Esophagus muscularis mucosa (tissue), 4 donors: ENCODE measurements around the gene ESR2. TPM values are rescaled to one million over a fixed set of nuclear protein-coding genes. Genes with fewer than 3 reads are reported as not detected.

Source experiments
- DNase-seq: peaks from one replicate; pipeline ENCODE4 v3.0.0-alpha.2; 2017; ENCODE audit errors: extremely low spot score
- H3K27ac ChIP-seq, 4 donors: fragments of 200-600 bp; sonication (generic); replicated peaks in 1 of 4; 1 replicate in 3 of 4; 2 replicates in 1 of 4; pipeline ENCODE4 v1.5.1; 2016 to 2019; ENCODE audit warnings: mild to moderate bottlenecking in 1 of 4
- H3K27me3 ChIP-seq, 4 donors: fragments of 200-600 bp; sonication (generic); one replicate each; pipeline versions ENCODE4 v1.5.1 to v1.6.0; 2016 to 2019
- H3K36me3 ChIP-seq, 4 donors: fragments of 200-600 bp; sonication (generic); one replicate each; pipeline ENCODE4 v1.5.1; 2016 to 2019
- H3K4me1 ChIP-seq, 4 donors: fragments of 200-600 bp; sonication (generic); one replicate each; pipeline ENCODE4 v1.5.1; 2016 to 2019
- H3K4me3 ChIP-seq, 4 donors: fragments of 200-600 bp; sonication (generic); 1 replicate in 2 of 4; 2 replicates in 2 of 4; pipeline ENCODE4 v1.5.1; 2016 to 2019; ENCODE audit warnings: mild to moderate bottlenecking in 4 of 4, moderate library complexity in 1 of 4
- H3K9me3 ChIP-seq, 4 donors: fragments of 200-600 bp; sonication (generic); 1 replicate in 3 of 4; 2 replicates in 1 of 4; pipeline ENCODE4 v1.5.1; 2016 to 2019
- CTCF ChIP-seq, 3 experiments: fragments of 200-600 bp in 2 of 3; fragments of 450-650 bp in 1 of 3; sonication (generic) in 2 of 3; IDR thresholded peaks; one replicate each; pipeline ENCODE4 v1.5.1; 2017 to 2019; ENCODE audit warnings: antibody characterized with exemption in 3 of 3, mild to moderate bottlenecking in 2 of 3, moderate library complexity in 1 of 3
- EP300 ChIP-seq: sonication (generic); formaldehyde crosslinking; IDR thresholded peaks from one replicate; pipeline ENCODE4 v1.6.1; 2017; ENCODE audit warnings: antibody characterized with exemption
- POLR2A ChIP-seq: fragments of 450-650 bp; IDR thresholded peaks from one replicate; pipeline ENCODE4 v1.6.1; 2017; ENCODE audit warnings: antibody characterized with exemption, moderate library complexity, mild to moderate bottlenecking, low read depth
- POLR2AphosphoS5 ChIP-seq, 2 donors: sonication (generic); formaldehyde crosslinking; IDR thresholded peaks; one replicate each; pipeline ENCODE4 v1.6.1; 2017; ENCODE audit warnings: antibody characterized with exemption in 2 of 2
- WGBS: methylation state at CpG from one replicate; pipeline ENCODE4 v1.1.5; 2018; 5-methylcytosine and 5-hydroxymethylcytosine counted together
- intact Hi-C: fragments of 100-400 bp; cut with DNase I; formaldehyde crosslinking; loops from one replicate; pipeline ENCODE4 v1.15.1; 2023
- total RNA-seq, 4 donors: library from RNA; depleted of rRNA; stranded (reverse); fragments of >200 nt; gene quantifications; one replicate each; pipeline versions ENCODE4 v1.1.0 to v1.2.1, GENCODE V29; 2016

ESR2 gene
- total RNA-seq, 4 donors from 2014 or later, result 0.29 to 0.83 (median 0.42) TPM; not detected in 1

GRCh38 chr14:64178814-64179213, 115.4 kb downstream of the ESR2 start:
- DNase-seq, result no peak
- Histone ChIP-seq H3K27ac (no peak overlapping the region), H3K4me3 (no peak overlapping the region), H3K27me3 (no peaks in the 10 kb centered on the region), H3K4me1 (no peaks in the 10 kb centered on the region), H3K36me3 (peaks cover 13 to 75% (median 33%) of the 10 kb centered on the region in 4 donors), H3K9me3 (no peaks in the 10 kb centered on the region)
- WGBS, result 76% methylated on average over 3 of the region's 3 CpGs
- intact Hi-C loops, result no loop called here
- no peak for TF ChIP-seq CTCF (IDR thresholded peaks at IDR 0.05)
- TF ChIP-seq POLR2A, result no peak
- TF ChIP-seq EP300, result no peak
- no peak for TF ChIP-seq POLR2AphosphoS5 (IDR thresholded peaks at IDR 0.05)

DNA sequence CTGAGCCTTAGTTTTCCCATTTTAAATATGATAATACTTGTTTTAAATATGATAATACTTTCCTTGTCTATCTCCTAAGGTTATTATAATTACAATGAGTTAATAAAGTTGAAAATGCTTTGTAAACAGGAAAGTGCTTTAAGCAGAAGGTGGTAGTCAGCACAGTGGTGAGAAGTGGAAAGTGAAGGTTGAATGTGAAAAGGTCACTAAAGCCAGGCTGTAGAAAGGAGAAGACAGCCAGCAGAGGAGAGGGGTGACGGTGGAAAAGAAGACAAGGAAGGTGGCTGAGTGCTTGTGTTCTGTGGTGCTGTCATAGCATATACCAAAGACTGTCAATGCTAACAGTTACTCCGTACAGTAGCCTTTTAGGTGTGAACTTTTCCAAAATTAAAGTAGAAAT, 117.8 kb downstream of the ESR2 start:
- no peak for DNase-seq
- no peak overlapping the region for H3K27ac ChIP-seq
- no peak overlapping the region for H3K4me3 ChIP-seq
- peaks cover 13 to 83% (median 46%) of the 10 kb centered on the region in 4 donors for H3K36me3 ChIP-seq
- WGBS, result 94% methylated on average over 2 of the region's 2 CpGs
- no peaks in the 10 kb centered on the region for H3K27me3 ChIP-seq
- intact Hi-C loops, result no loop called here
- no peaks in the 10 kb centered on the region for H3K4me1 ChIP-seq
- H3K9me3 ChIP-seq, result no peaks in the 10 kb centered on the region
- TF ChIP-seq POLR2AphosphoS5 (IDR thresholded peaks at IDR 0.05), result no peak
- no peak for TF ChIP-seq EP300
- TF ChIP-seq POLR2A, result no peak
- TF ChIP-seq CTCF (IDR thresholded peaks at IDR 0.05), result no peak

- no peak for TF ChIP-seq EP300
- TF ChIP-seq POLR2A, result no peak
- TF ChIP-seq POLR2AphosphoS5 (IDR thresholded peaks at IDR 0.05), result no peak
- peaks cover 13 to 86% (median 55%) of the 10 kb centered on the region in 4 donors for H3K36me3 ChIP-seq
- WGBS, result 95% methylated on average over 2 of the region's 2 CpGs
- H3K9me3 ChIP-seq, result no peaks in the 10 kb centered on the region
- H3K4me3 ChIP-seq, result no peak overlapping the region
- DNase-seq, result no peak
- intact Hi-C loops, result no loop called here
- H3K27ac ChIP-seq, result no peak overlapping the region
- H3K27me3 ChIP-seq, result no peaks in the 10 kb centered on the region
- H3K4me1 ChIP-seq, result no peaks in the 10 kb centered on the region
These were observed 119.0 kb downstream of the ESR2 start for GRCh38 chr14:64174922-64175782.

DNA sequence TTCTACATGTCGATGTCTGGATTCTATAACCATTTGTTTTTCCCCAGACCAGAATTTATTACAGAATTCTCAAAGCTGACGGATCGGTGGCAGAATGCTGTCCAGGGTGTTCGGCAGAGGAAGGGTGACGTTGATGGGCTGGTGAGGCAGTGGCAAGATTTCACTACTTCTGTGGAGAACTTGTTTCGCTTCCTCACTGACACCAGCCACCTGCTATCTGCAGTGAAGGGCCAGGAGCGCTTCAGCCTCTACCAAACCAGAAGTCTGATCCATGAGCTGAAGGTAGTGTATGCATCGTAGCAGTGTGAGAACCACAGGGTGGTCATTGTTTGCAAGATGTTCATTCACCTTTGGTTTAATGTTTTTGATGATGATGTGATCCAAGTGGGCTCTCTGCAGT, 124.0 kb downstream of the ESR2 start:
- Histone ChIP-seq H3K27ac (no peak overlapping the region), H3K4me1 (no peaks in the 10 kb centered on the region), H3K36me3 (peaks cover 16 to 91% (median 68%) of the 10 kb centered on the region in 4 donors), H3K4me3 (no peak overlapping the region), H3K9me3 (no peaks in the 10 kb centered on the region), H3K27me3 (no peaks in the 10 kb centered on the region)
- TF ChIP-seq EP300 (no peak), CTCF (IDR thresholded peaks at IDR 0.05) (no peak), POLR2A (no peak), POLR2AphosphoS5 (IDR thresholded peaks at IDR 0.05) (no peak)
- intact Hi-C loops, result no loop called here
- WGBS, result 96% methylated on average over 8 of the region's 8 CpGs
- no peak for DNase-seq

DNA sequence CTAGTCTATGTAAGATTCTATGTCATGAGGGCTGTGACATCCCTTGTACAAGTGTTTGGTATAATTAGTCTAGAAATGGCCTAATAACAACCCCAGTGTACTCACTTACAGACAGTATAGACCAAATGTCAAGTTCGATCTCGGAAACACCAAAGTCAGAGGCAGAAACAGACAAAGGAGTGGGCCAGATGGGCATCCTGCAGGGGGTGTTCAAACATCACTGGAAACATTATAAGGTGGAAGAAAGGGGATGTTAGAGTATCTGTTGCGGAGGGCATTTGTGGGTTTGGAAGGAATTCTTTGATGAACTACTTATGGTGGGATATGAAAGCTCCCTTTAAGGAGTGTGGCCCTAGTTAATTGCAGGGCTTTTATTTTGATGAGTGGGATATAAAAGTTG, 134.6 kb downstream of the ESR2 start:
- TF ChIP-seq POLR2AphosphoS5 (IDR thresholded peaks at IDR 0.05) (no peak), CTCF (IDR thresholded peaks at IDR 0.05) (no peak), POLR2A (no peak), EP300 (no peak)
- H3K36me3 ChIP-seq, result peaks cover 13 to 85% (median 44%) of the 10 kb centered on the region in 4 donors
- H3K27ac ChIP-seq, result no peak overlapping the region
- intact Hi-C loops, result no loop called here
- H3K27me3 ChIP-seq, result no peaks in the 10 kb centered on the region
- no peaks in the 10 kb centered on the region for H3K9me3 ChIP-seq
- DNase-seq, result no peak
- no peaks in the 10 kb centered on the region for H3K4me1 ChIP-seq
- no peak overlapping the region for H3K4me3 ChIP-seq
- 92% methylated on average over 3 of the region's 3 CpGs for WGBS
